Colon (tissue), 2 donors: Measurements from ENCODE around the gene PRF1.

Experiments
- FAIRE-seq: peaks from 2 replicates; lab custom pipeline; 2012; peaks lifted over from hg19 to GRCh38; lab: Jason Lieb, UNC
- donor health status: control.
- donor health status: control.

Gene PRF1

GRCh38 chr10:70576803-70577517 lies 25.6 kb downstream of the PRF1 start:
- no peak for FAIRE-seq

- FAIRE-seq = no peak
Observed at GRCh38 chr10:70575874-70576802, 26.4 kb downstream of the PRF1 start.

- no peak for FAIRE-seq
Observed at GRCh38 chr10:70575486-70575873, 27.1 kb downstream of the PRF1 start.

GRCh38 chr10:70573599-70574506 lies 28.7 kb downstream of the PRF1 start:
- FAIRE-seq = no peak

GRCh38 chr10:70571636-70572439 lies 30.7 kb downstream of the PRF1 start:
- no peak for FAIRE-seq

GRCh38 chr10:70571236-70571635 lies 31.3 kb downstream of the PRF1 start:
- FAIRE-seq = no peak

GRCh38 chr10:70568781-70569495 lies 33.6 kb downstream of the PRF1 start:
- no peak for FAIRE-seq

GRCh38 chr10:70568113-70568512 lies 34.4 kb downstream of the PRF1 start:
- FAIRE-seq = no peak

- no peak for FAIRE-seq
Observed at GRCh38 chr10:70567603-70568002, 34.9 kb downstream of the PRF1 start.

GRCh38 chr10:70566515-70567290 lies 35.8 kb downstream of the PRF1 start:
- no peak for FAIRE-seq

GRCh38 chr10:70565556-70566514 lies 36.7 kb downstream of the PRF1 start:
- FAIRE-seq = no peak

GRCh38 chr10:70564901-70565351 lies 37.6 kb downstream of the PRF1 start:
- no peak for FAIRE-seq

GRCh38 chr10:70564113-70564725 lies 38.3 kb downstream of the PRF1 start:
- no peak for FAIRE-seq

GRCh38 chr10:70563230-70563629 lies 39.3 kb downstream of the PRF1 start:
- no peak for FAIRE-seq

- FAIRE-seq = no peak
Observed at GRCh38 chr10:70562036-70562755, 40.3 kb downstream of the PRF1 start.

- no peak for FAIRE-seq
Observed at GRCh38 chr10:70561558-70561957, 41.0 kb downstream of the PRF1 start.

GRCh38 chr10:70561070-70561469 lies 41.5 kb downstream of the PRF1 start:
- FAIRE-seq = no peak
